AG04450 (cell line): ENCODE measurements around the gene TPO. TPM values are rescaled to one million over a fixed set of nuclear protein-coding genes. Genes with fewer than 3 reads are reported as not detected.

ENCODE experiments used
- CTCF ChIA-PET: fragments of 300-600, 350-600 bp; formaldehyde crosslinking; extraction: SDS; loops from one replicate; lab custom pipeline; 2022; ENCODE audit warnings: antibody characterized with exemption, inconsistent platforms; lab: Charles Lee
- POLR2A ChIA-PET: fragments of 350-600 bp; formaldehyde crosslinking; extraction: SDS; loops from one replicate; lab custom pipeline; 2021; ENCODE audit warnings: antibody characterized with exemption, inconsistent platforms; lab: Yijun Ruan, JAX
- DNase-seq: peaks from one replicate; pipeline ENCODE4 v3.0.0-alpha.2; 2011; ENCODE audit warnings: low read depth, low spot score
- H3K27ac ChIP-seq: one replicate; pipeline ENCODE4 v1.5.1; 2012; ENCODE audit warnings: low read depth, low read length, control low read depth
- H3K27me3 ChIP-seq: one replicate; pipeline ENCODE4 v1.6.0; 2012; ENCODE audit warnings: low read length; ENCODE audit not compliant: control insufficient read depth, insufficient read depth
- H3K4me3 ChIP-seq: 2 replicates; pipeline ENCODE4 v1.5.1; 2011; ENCODE audit warnings: mild to moderate bottlenecking, low read depth, low read length, control low read depth
- H3K9me3 ChIP-seq: 2 replicates; pipeline ENCODE4 v1.5.1; 2012; ENCODE audit warnings: low read length; ENCODE audit not compliant: control insufficient read depth, insufficient read depth
- CTCF ChIP-seq: IDR thresholded peaks from 2 replicates; pipeline ENCODE4 v1.5.1; 2011; ENCODE audit warnings: low read depth, low read length, control low read depth, inconsistent platforms
- polyA plus RNA-seq: library from polyadenylated mRNA; depleted of rRNA; stranded (reverse); fragments of >200 nt; gene quantifications from 2 replicates; pipeline ENCODE4 v1.2.3, GENCODE V29; 2011

TPO gene
- polyA plus RNA-seq, 1 experiment = not detected

GRCh38 chr2:1517786-1518185 is 104.5 kb downstream of the TPO start:
- H3K27me3 ChIP-seq = peaks cover 12% of the 10 kb centered on the region
- ChIA-PET POLR2A (no interaction called here), CTCF (no interaction called here)
- no peak overlapping the region for H3K27ac ChIP-seq
- DNase-seq = no peak
- no peak overlapping the region for H3K4me3 ChIP-seq
- no peak for TF ChIP-seq CTCF
- no peaks in the 10 kb centered on the region for H3K9me3 ChIP-seq

- Histone ChIP-seq H3K9me3 (no peaks in the 10 kb centered on the region), H3K27ac (no peak overlapping the region), H3K4me3 (no peak overlapping the region), H3K27me3 (peaks cover 12% of the 10 kb centered on the region)
- ChIA-PET POLR2A (no interaction called here), CTCF (no interaction called here)
- no peak for DNase-seq
- no peak for TF ChIP-seq CTCF
Observed at GRCh38 chr2:1518331-1518803, 105.1 kb downstream of the TPO start.

GRCh38 chr2:1518867-1519530 is 105.7 kb downstream of the TPO start:
- Histone ChIP-seq H3K9me3 (no peaks in the 10 kb centered on the region), H3K27ac (no peak overlapping the region), H3K4me3 (no peak overlapping the region), H3K27me3 (peaks cover 12% of the 10 kb centered on the region)
- ChIA-PET POLR2A (no interaction called here), CTCF (interaction anchor here (0.5 to 1.1 kb wide), 2 partner anchors 32 kb away, joined by 3 to 4 read pairs; no protein-coding TSS in a partner anchor)
- no peak for TF ChIP-seq CTCF
- no peak for DNase-seq

GRCh38 chr2:1521191-1521877 is 108.1 kb downstream of the TPO start:
- H3K27me3 ChIP-seq = peaks cover 3% of the 10 kb centered on the region
- ChIA-PET CTCF (no interaction called here), POLR2A (no interaction called here)
- H3K4me3 ChIP-seq = no peak overlapping the region
- H3K27ac ChIP-seq = no peak overlapping the region
- no peak for DNase-seq
- no peaks in the 10 kb centered on the region for H3K9me3 ChIP-seq
- TF ChIP-seq CTCF = no peak
